HepG2 (cell line): Measurements from ENCODE around the gene PDK1.

Experiments
- MXI1 ChIP-seq: IDR thresholded peaks from 3 replicates; pipeline ENCODE4 v1.6.1; 2012; ENCODE audit warnings: low read depth, low read length, inconsistent platforms, borderline replicate concordance
- POLR2AphosphoS5 ChIP-seq: IDR thresholded peaks from 2 replicates; pipeline ENCODE4 v1.6.1; 2012; ENCODE audit warnings: low read depth, low read length
- SMAD9 ChIP-seq: sonication (generic); formaldehyde crosslinking; IDR thresholded peaks from 2 replicates; pipeline ENCODE4 v1.5.1; 2020; ENCODE audit warnings: mild to moderate bottlenecking, missing genetic modification reagents
- TAF1 ChIP-seq: sonication (generic); formaldehyde crosslinking; IDR thresholded peaks from 2 replicates; pipeline ENCODE4 v1.4.0; 2020; ENCODE audit warnings: missing genetic modification reagents
- ZNF274 ChIP-seq: sonication (generic); formaldehyde crosslinking; IDR thresholded peaks from 2 replicates; pipeline ENCODE4 v1.5.1; 2020; ENCODE audit warnings: mild to moderate bottlenecking, missing genetic modification reagents
- ZNF367 ChIP-seq: sonication (generic); formaldehyde crosslinking; IDR thresholded peaks from 2 replicates; pipeline ENCODE4 v1.4.0; 2020; ENCODE audit warnings: missing genetic modification reagents, borderline replicate concordance
- ZNF615 ChIP-seq: sonication (generic); formaldehyde crosslinking; IDR thresholded peaks from 2 replicates; pipeline ENCODE4 v1.5.0; 2020; ENCODE audit warnings: mild to moderate bottlenecking, missing genetic modification reagents, borderline replicate concordance
- TF ChIP-seq, protein P1 (sequence below): sonication (generic); formaldehyde crosslinking; IDR thresholded peaks from 2 replicates; pipeline ENCODE4 v1.5.0; 2020; ENCODE audit warnings: mild to moderate bottlenecking, missing genetic modification reagents, moderate library complexity

DNA sequence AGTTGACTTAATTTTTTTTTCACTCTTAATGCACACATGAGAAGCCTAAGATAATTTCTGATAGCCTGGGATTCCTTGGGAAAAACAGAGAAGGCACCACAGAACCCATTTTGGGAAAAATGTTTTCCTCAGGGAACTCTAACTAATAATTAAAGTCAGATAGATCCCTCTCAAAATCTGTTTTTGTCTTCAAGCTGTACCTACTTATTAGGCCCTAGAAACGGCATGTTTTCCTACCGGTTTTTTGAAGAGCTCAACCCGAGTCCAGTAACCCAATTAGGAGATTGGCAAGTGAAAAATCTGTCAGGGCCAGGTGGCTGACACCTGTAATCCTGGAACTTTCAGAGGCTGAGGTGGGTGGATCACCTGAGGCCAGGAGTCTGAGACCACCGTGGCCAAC, 16.1 kb upstream of the PDK1 start:
- TF ChIP-seq, protein P1, sequence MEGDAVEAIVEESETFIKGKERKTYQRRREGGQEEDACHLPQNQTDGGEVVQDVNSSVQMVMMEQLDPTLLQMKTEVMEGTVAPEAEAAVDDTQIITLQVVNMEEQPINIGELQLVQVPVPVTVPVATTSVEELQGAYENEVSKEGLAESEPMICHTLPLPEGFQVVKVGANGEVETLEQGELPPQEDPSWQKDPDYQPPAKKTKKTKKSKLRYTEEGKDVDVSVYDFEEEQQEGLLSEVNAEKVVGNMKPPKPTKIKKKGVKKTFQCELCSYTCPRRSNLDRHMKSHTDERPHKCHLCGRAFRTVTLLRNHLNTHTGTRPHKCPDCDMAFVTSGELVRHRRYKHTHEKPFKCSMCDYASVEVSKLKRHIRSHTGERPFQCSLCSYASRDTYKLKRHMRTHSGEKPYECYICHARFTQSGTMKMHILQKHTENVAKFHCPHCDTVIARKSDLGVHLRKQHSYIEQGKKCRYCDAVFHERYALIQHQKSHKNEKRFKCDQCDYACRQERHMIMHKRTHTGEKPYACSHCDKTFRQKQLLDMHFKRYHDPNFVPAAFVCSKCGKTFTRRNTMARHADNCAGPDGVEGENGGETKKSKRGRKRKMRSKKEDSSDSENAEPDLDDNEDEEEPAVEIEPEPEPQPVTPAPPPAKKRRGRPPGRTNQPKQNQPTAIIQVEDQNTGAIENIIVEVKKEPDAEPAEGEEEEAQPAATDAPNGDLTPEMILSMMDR (CRISPR knock-in tag) = no peak
- no peak for TF ChIP-seq ZNF615 (CRISPR knock-in tag)
- TF ChIP-seq MXI1 = no peak
- TF ChIP-seq ZNF274 (CRISPR knock-in tag) = no peak
- no peak for TF ChIP-seq SMAD9 (CRISPR knock-in tag)
- TF ChIP-seq TAF1 (CRISPR knock-in tag) = no peak
- no peak for TF ChIP-seq POLR2AphosphoS5
- TF ChIP-seq ZNF367 = no peak
